IMR-90 (cell line): ENCODE data around the gene CLDN2. TPM values are rescaled to one million over a fixed set of nuclear protein-coding genes. Genes with fewer than 3 reads are reported as not detected.

ENCODE experiments used
- ATAC-seq: fragments of 200-7000 bp; cut with Tn5 transposase; 2 replicates; pipeline ENCODE4 v1.9.1; 2020; ENCODE audit warnings: low read depth, mild to moderate bottlenecking, moderate library complexity
- BruUV-seq: library from RNA; stranded (reverse); fragments of 400-500 nt; replicated peaks from 2 replicates; lab custom pipeline; 2021; lab: Mats Ljungman, UMichigan
- CTCF ChIA-PET: fragments of 300-600 bp; formaldehyde crosslinking; extraction: SDS; loops from one replicate; lab custom pipeline; 2021; ENCODE audit warnings: antibody characterized with exemption; lab: Yijun Ruan, JAX
- POLR2A ChIA-PET: fragments of 300-600 bp; sonication (Branson Sonifier 250); formaldehyde crosslinking; loops from one replicate; lab custom pipeline; 2022; ENCODE audit warnings: antibody characterized with exemption; ENCODE audit not compliant: unreplicated experiment; lab: Charles Lee
- DNase-seq: peaks from one replicate; pipeline ENCODE4 v3.0.0; 2013
- H2AFZ ChIP-seq: replicated peaks from 2 replicates; pipeline ENCODE3; 2013; ENCODE audit warnings: low read length, mild to moderate bottlenecking; ENCODE audit not compliant: poor library complexity
- H2AK5ac ChIP-seq: 2 replicates; pipeline ENCODE4 v1.6.1; 2013; ENCODE audit warnings: low read depth, low read length, inconsistent platforms
- H2AK9ac ChIP-seq: replicated peaks from 2 replicates; pipeline ENCODE3; 2013; ENCODE audit warnings: mild to moderate bottlenecking, low read depth, low read length, moderate library complexity; ENCODE audit not compliant: poor library complexity
- H2BK120ac ChIP-seq: 2 replicates; pipeline ENCODE4 v1.6.1; 2013; ENCODE audit warnings: low read depth, low read length, inconsistent platforms
- H2BK15ac ChIP-seq: 3 replicates; pipeline ENCODE4 v1.6.1; 2013; ENCODE audit warnings: low read depth, low read length, inconsistent platforms
- H2BK20ac ChIP-seq: 2 replicates; pipeline ENCODE4 v1.6.1; 2013; ENCODE audit warnings: low read depth, mild to moderate bottlenecking, inconsistent platforms, low read length, moderate library complexity
- H2BK5ac ChIP-seq: 2 replicates; pipeline ENCODE4 v1.6.1; 2013; ENCODE audit warnings: mild to moderate bottlenecking, low read depth, low read length, inconsistent platforms; ENCODE audit not compliant: poor library complexity, severe bottlenecking
- H3K14ac ChIP-seq: replicated peaks from 2 replicates; pipeline ENCODE4 v1.6.1; 2013; ENCODE audit warnings: low read depth, low read length, inconsistent platforms
- H3K18ac ChIP-seq: 2 replicates; pipeline ENCODE4 v1.6.1; 2013; ENCODE audit warnings: low read depth, low read length, control low read depth
- H3K23ac ChIP-seq: 2 replicates; pipeline ENCODE4 v1.6.1; 2013; ENCODE audit warnings: low read depth, low read length, inconsistent platforms
- H3K27ac ChIP-seq: 2 replicates; pipeline ENCODE4 v1.5.1; 2013; ENCODE audit warnings: mild to moderate bottlenecking, control low read depth, low read length; ENCODE audit not compliant: insufficient read depth
- H3K27me3 ChIP-seq: 2 replicates; pipeline ENCODE4 v1.6.1; 2013; ENCODE audit warnings: low read length; ENCODE audit not compliant: control insufficient read depth, insufficient read depth
- H3K36me3 ChIP-seq: 2 replicates; pipeline ENCODE4 v1.6.1; 2013; ENCODE audit warnings: low read length, mixed read lengths; ENCODE audit not compliant: control insufficient read depth, insufficient read depth
- H3K4ac ChIP-seq: 2 replicates; pipeline ENCODE4 v1.6.1; 2013; ENCODE audit warnings: low read depth, low read length, inconsistent platforms
- H3K4me1 ChIP-seq: 2 replicates; pipeline ENCODE4 v1.6.1; 2013; ENCODE audit warnings: low read length, mixed read lengths; ENCODE audit not compliant: control insufficient read depth, insufficient read depth
- H3K4me2 ChIP-seq: 2 replicates; pipeline ENCODE4 v1.6.1; 2013; ENCODE audit warnings: low read depth, mild to moderate bottlenecking, control low read depth, low read length, moderate library complexity
- H3K4me3 ChIP-seq: 2 replicates; pipeline ENCODE4 v1.5.1; 2013; ENCODE audit warnings: low read depth, mild to moderate bottlenecking, control low read depth, low read length, moderate library complexity; ENCODE audit not compliant: insufficient read depth
- H3K56ac ChIP-seq: 2 replicates; pipeline ENCODE4 v1.6.1; 2013; ENCODE audit warnings: low read length, inconsistent platforms; ENCODE audit not compliant: insufficient read depth; ENCODE audit errors: extremely low read depth
- H3K79me1 ChIP-seq, 2 experiments: 2 replicates each; pipeline ENCODE4 v1.6.1; 2013; ENCODE audit warnings: low read length in 2 of 2, inconsistent platforms in 1 of 2, low read depth in 1 of 2
- H3K9ac ChIP-seq: 2 replicates; pipeline ENCODE4 v1.6.1; 2013; ENCODE audit warnings: low read depth, low read length, control low read depth
- H3K9me1 ChIP-seq: 2 replicates; pipeline ENCODE4 v1.6.1; 2013; ENCODE audit warnings: low read length, inconsistent platforms; ENCODE audit not compliant: insufficient read depth
- H3K9me3 ChIP-seq: 2 replicates; pipeline ENCODE4 v1.6.1; 2013; ENCODE audit warnings: low read length; ENCODE audit not compliant: control insufficient read depth, insufficient read depth
- H4K20me1 ChIP-seq: 2 replicates; pipeline ENCODE4 v1.6.1; 2013; ENCODE audit warnings: low read length, inconsistent platforms; ENCODE audit not compliant: insufficient read depth
- H4K5ac ChIP-seq: 2 replicates; pipeline ENCODE4 v1.6.1; 2013; ENCODE audit warnings: mild to moderate bottlenecking, low read depth, low read length, control low read depth
- H4K8ac ChIP-seq, 2 experiments: 2 replicates each; pipeline ENCODE4 v1.6.1; 2013; ENCODE audit warnings: low read depth in 2 of 2, low read length in 2 of 2, control low read depth in 1 of 2, inconsistent platforms in 1 of 2
- H4K91ac ChIP-seq: 2 replicates; pipeline ENCODE4 v1.6.1; 2013; ENCODE audit warnings: low read depth, low read length, inconsistent platforms; ENCODE audit not compliant: insufficient read depth
- CEBPB ChIP-seq: IDR thresholded peaks from 2 replicates; pipeline ENCODE4 v1.6.1; 2012; ENCODE audit warnings: low read depth, low read length, improper control_type of control experiment
- MAFK ChIP-seq: IDR thresholded peaks from 2 replicates; pipeline ENCODE4 v1.6.1; 2012; ENCODE audit warnings: low read depth, low read length, improper control_type of control experiment
- POLR2A ChIP-seq: IDR thresholded peaks from 2 replicates; pipeline ENCODE4 v1.6.1; 2012; ENCODE audit warnings: mild to moderate bottlenecking, low read depth, low read length
- RAD21 ChIP-seq: IDR thresholded peaks from 2 replicates; pipeline ENCODE4 v1.6.1; 2012; ENCODE audit warnings: low read length, improper control_type of control experiment
- RFX5 ChIP-seq: IDR thresholded peaks from 2 replicates; pipeline ENCODE4 v1.8.0; 2012; ENCODE audit warnings: low read depth, mild to moderate bottlenecking, low read length, moderate library complexity
- WGBS, 2 experiments: methylation state at CpG; one replicate each; pipeline versions ENCODE4 v1.1.5 to v1.1.7; 2013; ENCODE audit warnings: missing lambda C conversion rate in 2 of 2; ENCODE audit not compliant: insufficient read length in 1 of 2; ENCODE audit errors: extremely low coverage in 2 of 2; 5-methylcytosine and 5-hydroxymethylcytosine counted together
- dilution Hi-C: fragments of 300-500 bp; cut with HindIII; formaldehyde crosslinking; loops from one replicate; pipeline ENCODE4 v1.14.3; 2018; ENCODE audit warnings: low sequenced_read_pairs; ENCODE audit not compliant: unreplicated experiment
- in situ Hi-C: fragments of 300-500 bp; cut with MboI; formaldehyde crosslinking; loops from 3 replicates; pipeline ENCODE4 v1.14.3; 2019; ENCODE audit warnings: low sequenced_read_pairs, inconsistent platforms, mixed read lengths
- intact Hi-C: fragments of 100-400 bp; cut with micrococcal nuclease; formaldehyde crosslinking; loops from 2 replicates; pipeline ENCODE4 v1.10.0; 2022
- polyA plus RNA-seq, 3 experiments: library from polyadenylated mRNA; depleted of rRNA; stranded (reverse); fragments of >200 nt; gene quantifications; 2 replicates each; pipeline ENCODE4 v1.2.3, GENCODE V29; 2012; ENCODE audit warnings: low replicate concordance in 1 of 3
- total RNA-seq: library from RNA; depleted of rRNA; stranded (reverse); fragments of >200 nt; gene quantifications from 2 replicates; pipeline ENCODE4 v1.2.3, GENCODE V29; 2012

Gene CLDN2
- total and polyA plus RNA-seq, 2 of the 4 experiments (the other 2 are of a cell fraction), result 0.03 TPM; not detected in 1

GRCh38 chrX:106931831-106932491 is 11.8 kb downstream of the CLDN2 start:
- POLR2A ChIA-PET, result no interaction called here

More at GRCh38 chrX:106931831-106932491, 11.8 kb downstream of the CLDN2 start:
- Histone ChIP-seq H4K20me1 (no peaks in the 10 kb centered on the region), H3K27me3 (peaks cover 2% of the 10 kb centered on the region; the same call in 1 of the 2 replicates), H2BK20ac (no peak overlapping the region; the same call in 1 of the 2 replicates), H2AK5ac (peak overlapping the region; percentile 37; the same call in 1 of the 2 replicates), H2BK15ac (0 out of 3 replicates have a peak overlapping the region, but pooled peaks have one; percentile 38), H3K27ac (peak overlapping the region; percentile 44; the same call in 1 of the 2 replicates), H3K4me2 (no peak overlapping the region), H2AK9ac (no peak overlapping the region), H3K9ac (no peak overlapping the region), H3K9me3 (no peaks in the 10 kb centered on the region), H3K18ac (no peak overlapping the region), H2BK5ac (no peak overlapping the region), H3K9me1 (peaks cover 7% of the 10 kb centered on the region; the same call in 1 of the 2 replicates), H2AFZ (no peak overlapping the region), H2BK120ac (peak overlapping the region; percentile 16; the same call in 1 of the 2 replicates), H3K4ac (0 out of 2 replicates have a peak overlapping the region, but pooled peaks have one; percentile 29), H3K23ac (no peak overlapping the region), H4K91ac (peak overlapping the region; percentile 19; the same call in 1 of the 2 replicates), H4K5ac (no peak overlapping the region), H4K8ac (peak overlapping the region in 1 of 2 experiments; percentile 34; a peak in 1 of 4 replicates), H3K56ac (no peak overlapping the region), H3K79me1 (no peaks in the 10 kb centered on the region), H3K4me3 (no peak overlapping the region), H3K14ac (no peak overlapping the region; the same call in 1 of the 2 replicates), H3K4me1 (peaks cover 10% of the 10 kb centered on the region), H3K36me3 (no peaks in the 10 kb centered on the region)
- no TSS peak for BruUV-seq
- no CpG with 5 or more reads among the region's 3 CpGs for WGBS, 2 experiments
- intact Hi-C loops (loop anchor here (2.0 kb wide), 1 partner anchor 37 kb away; no protein-coding TSS in a partner anchor), dilution Hi-C loops (no loop called here), in situ Hi-C loops (no loop called here)
- CTCF ChIA-PET, result interaction anchor here (1.1 to 1.2 kb wide), 2 partner anchors 31 to 33 kb away, joined by 3 read pairs; no protein-coding TSS in a partner anchor
- peak; percentile 27; the same call in 1 of the 2 replicates for ATAC-seq
- TF ChIP-seq RFX5, result no peak
- TF ChIP-seq CEBPB, result no peak
- TF ChIP-seq POLR2A, result no peak
- TF ChIP-seq RAD21, result no peak
- 0 out of 2 replicates have a peak, but pooled peaks have one; percentile 1 for TF ChIP-seq MAFK
- peak; percentile 33 for DNase-seq
